HG02759 (cell line): Measurements from ENCODE around the gene ERC2.
"Not testable (repeated sequence)": the region's sequence is repeated elsewhere in the genome, so short reads cannot be mapped to it uniquely, and the experiment has no call there.

Source experiments
- ATAC-seq: cut with Tn5 transposase; IDR thresholded peaks from one replicate; pipeline ENCODE4 v1.9.1; 2021; ENCODE audit warnings: mild to moderate bottlenecking, moderate library complexity; ENCODE audit not compliant: unreplicated experiment

ERC2 gene

GRCh38 chr3:56268616-56269383, 199.5 kb downstream of the ERC2 start:
- ATAC-seq, result no peak

GRCh38 chr3:56261852-56262251, 206.4 kb downstream of the ERC2 start:
- ATAC-seq, result not testable (repeated sequence)

GRCh38 chr3:56260262-56260661, 208.0 kb downstream of the ERC2 start:
- no peak for ATAC-seq

- ATAC-seq, result no peak
Measured at GRCh38 chr3:56257826-56258225, 210.4 kb downstream of the ERC2 start.

GRCh38 chr3:56254835-56255234, 213.4 kb downstream of the ERC2 start:
- ATAC-seq, result no peak

- no peak for ATAC-seq
Measured at GRCh38 chr3:56253941-56254665, 214.2 kb downstream of the ERC2 start.

- no peak for ATAC-seq
Measured at GRCh38 chr3:56251343-56251945, 216.8 kb downstream of the ERC2 start.

GRCh38 chr3:56248021-56248420, 220.2 kb downstream of the ERC2 start:
- ATAC-seq, result no peak

- no peak for ATAC-seq
Measured at GRCh38 chr3:56238299-56238698, 230.0 kb downstream of the ERC2 start.

- no peak for ATAC-seq
Measured at GRCh38 chr3:56233742-56234141, 234.5 kb downstream of the ERC2 start.

- ATAC-seq, result no peak
Measured at GRCh38 chr3:56229311-56229710, 239.0 kb downstream of the ERC2 start.

GRCh38 chr3:56222866-56223265, 245.4 kb downstream of the ERC2 start:
- ATAC-seq, result no peak

GRCh38 chr3:56219894-56220805, 248.1 kb downstream of the ERC2 start:
- no peak for ATAC-seq

GRCh38 chr3:56209982-56210751, 258.1 kb downstream of the ERC2 start:
- ATAC-seq, result no peak

- no peak for ATAC-seq
Measured at GRCh38 chr3:56207922-56208321, 260.3 kb downstream of the ERC2 start.

- no peak for ATAC-seq
Measured at GRCh38 chr3:56205406-56205805, 262.9 kb downstream of the ERC2 start.

- ATAC-seq, result no peak
Measured at GRCh38 chr3:56202997-56203396, 265.3 kb downstream of the ERC2 start.

- no peak for ATAC-seq
Measured at GRCh38 chr3:56201407-56201806, 266.9 kb downstream of the ERC2 start.

- no peak for ATAC-seq
Measured at GRCh38 chr3:56200251-56200650, 268.0 kb downstream of the ERC2 start.

GRCh38 chr3:56197991-56198390, 270.3 kb downstream of the ERC2 start:
- no peak for ATAC-seq
